MCF 10A (cell line): ENCODE measurements around the gene HIBCH. TPM values are rescaled to one million over a fixed set of nuclear protein-coding genes. Genes with fewer than 3 reads are reported as not detected.

Experiments used
- BruUV-seq: library from RNA; stranded (reverse); fragments of 400-500 nt; replicated peaks from 2 replicates; lab custom pipeline; 2021; lab: Mats Ljungman, UMichigan
- CTCF ChIA-PET: fragments of 300-600 bp; sonication (Branson Sonifier 250); formaldehyde crosslinking; extraction: SDS; loops from one replicate; lab custom pipeline; 2021; ENCODE audit warnings: antibody characterized with exemption, inconsistent platforms; lab: Yijun Ruan, JAX
- POLR2A ChIA-PET: fragments of 300-600, 350-650 bp; sonication (Branson Sonifier 250); formaldehyde crosslinking; extraction: SDS; loops from one replicate; lab custom pipeline; 2020; ENCODE audit warnings: antibody characterized with exemption, inconsistent platforms; lab: Yijun Ruan, JAX
- DNase-seq: peaks from one replicate; pipeline ENCODE4 v3.0.0-alpha.2; 2018; ENCODE audit not compliant: unreplicated experiment
- H3K27ac Mint-ChIP-seq: one replicate; pipeline ENCODE4 v1.8.0; 2022; ENCODE audit warnings: mild to moderate bottlenecking, low read depth, mixed read lengths; ENCODE audit not compliant: unreplicated experiment
- H3K27me3 Mint-ChIP-seq: one replicate; pipeline ENCODE4 v1.8.0; 2022; ENCODE audit warnings: mixed read lengths; ENCODE audit not compliant: insufficient read depth, unreplicated experiment
- H3K36me3 Mint-ChIP-seq: one replicate; pipeline ENCODE4 v1.8.0; 2022; ENCODE audit warnings: mild to moderate bottlenecking, moderate library complexity, mixed read lengths; ENCODE audit not compliant: insufficient read depth, unreplicated experiment
- H3K4me1 Mint-ChIP-seq: one replicate; pipeline ENCODE4 v1.8.0; 2022; ENCODE audit warnings: mixed read lengths; ENCODE audit not compliant: insufficient read depth, unreplicated experiment
- H3K4me3 Mint-ChIP-seq: one replicate; pipeline ENCODE4 v1.8.0; 2022; ENCODE audit warnings: mild to moderate bottlenecking, moderate library complexity, mixed read lengths; ENCODE audit not compliant: unreplicated experiment
- H3K9me3 Mint-ChIP-seq: one replicate; pipeline ENCODE4 v1.8.0; 2022; ENCODE audit warnings: mixed read lengths; ENCODE audit not compliant: unreplicated experiment
- intact Hi-C: fragments of 100-400 bp; cut with micrococcal nuclease; formaldehyde crosslinking; loops from 2 replicates; pipeline ENCODE4 v1.14.1; 2022
- total RNA-seq: library from RNA; stranded (reverse); gene quantifications from 2 replicates; pipeline ENCODE4 v1.2.3, GENCODE V29; 2022
- TF ChIP-seq, protein P1 (sequence below): fragments of 200-600 bp; IDR thresholded peaks from one replicate; pipeline ENCODE4 v1.8.0; 2022; ENCODE audit warnings: antibody characterized with exemption, mild to moderate bottlenecking; ENCODE audit not compliant: unreplicated experiment

HIBCH gene
- total RNA-seq, 1 experiment from 2014 or later: 14.7 TPM

DNA sequence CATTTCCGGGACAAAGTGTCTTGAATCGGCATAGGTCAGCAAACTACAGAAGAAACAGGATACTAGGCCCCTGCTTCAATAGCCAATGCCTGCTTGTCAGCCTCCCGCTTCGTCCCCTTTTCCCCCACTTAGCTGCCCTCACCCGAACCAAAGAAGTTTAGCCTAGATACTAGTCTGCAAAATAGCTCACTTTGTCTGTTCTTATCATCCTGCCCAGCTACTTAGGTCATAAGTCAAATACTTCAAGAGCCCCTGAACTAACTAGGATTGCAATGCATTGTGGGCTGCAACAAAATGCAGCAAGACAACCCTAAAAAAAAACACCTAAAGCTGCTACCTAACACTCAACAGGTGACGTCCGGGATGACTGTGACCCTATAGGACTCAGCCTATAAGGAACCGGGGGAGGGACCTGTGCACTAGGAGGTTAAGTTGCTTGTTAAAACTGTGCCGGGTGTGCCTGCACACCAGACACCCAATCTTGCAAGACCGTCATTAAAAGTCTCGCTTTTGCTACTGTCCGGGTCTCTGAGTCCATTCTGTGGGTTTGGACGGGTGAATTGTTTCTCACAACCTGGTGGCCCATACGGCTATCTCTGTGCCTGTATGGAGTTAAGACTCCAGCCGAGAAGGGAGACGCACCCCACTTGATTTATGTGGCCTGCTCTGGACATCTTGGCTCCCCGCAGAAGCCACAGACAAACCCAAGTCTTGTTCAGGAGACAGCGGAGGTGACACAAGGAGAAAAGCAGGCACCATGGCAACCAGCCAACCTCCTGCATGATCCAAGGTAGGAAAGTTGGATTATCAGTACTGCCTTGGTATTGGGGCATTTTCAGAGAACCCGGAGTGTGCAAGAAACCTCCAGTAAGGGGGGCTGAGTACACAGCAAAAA lies 105.9 kb downstream of the HIBCH start:
- Mint-ChIP-seq H3K4me1 (no peaks in the 10 kb centered on the region), H3K36me3 (no peaks in the 10 kb centered on the region), H3K27me3 (no peaks in the 10 kb centered on the region), H3K27ac (no peak overlapping the region), H3K9me3 (no peaks in the 10 kb centered on the region), H3K4me3 (no peak overlapping the region)
- intact Hi-C loops: no loop called here
- no peak for DNase-seq
- ChIA-PET CTCF (interaction anchor here (0.6 kb wide), 2 partner anchors 18 to 277 kb away, joined by 3 read pairs; no protein-coding TSS in a partner anchor), POLR2A (no interaction called here)
- TF ChIP-seq, protein P1, sequence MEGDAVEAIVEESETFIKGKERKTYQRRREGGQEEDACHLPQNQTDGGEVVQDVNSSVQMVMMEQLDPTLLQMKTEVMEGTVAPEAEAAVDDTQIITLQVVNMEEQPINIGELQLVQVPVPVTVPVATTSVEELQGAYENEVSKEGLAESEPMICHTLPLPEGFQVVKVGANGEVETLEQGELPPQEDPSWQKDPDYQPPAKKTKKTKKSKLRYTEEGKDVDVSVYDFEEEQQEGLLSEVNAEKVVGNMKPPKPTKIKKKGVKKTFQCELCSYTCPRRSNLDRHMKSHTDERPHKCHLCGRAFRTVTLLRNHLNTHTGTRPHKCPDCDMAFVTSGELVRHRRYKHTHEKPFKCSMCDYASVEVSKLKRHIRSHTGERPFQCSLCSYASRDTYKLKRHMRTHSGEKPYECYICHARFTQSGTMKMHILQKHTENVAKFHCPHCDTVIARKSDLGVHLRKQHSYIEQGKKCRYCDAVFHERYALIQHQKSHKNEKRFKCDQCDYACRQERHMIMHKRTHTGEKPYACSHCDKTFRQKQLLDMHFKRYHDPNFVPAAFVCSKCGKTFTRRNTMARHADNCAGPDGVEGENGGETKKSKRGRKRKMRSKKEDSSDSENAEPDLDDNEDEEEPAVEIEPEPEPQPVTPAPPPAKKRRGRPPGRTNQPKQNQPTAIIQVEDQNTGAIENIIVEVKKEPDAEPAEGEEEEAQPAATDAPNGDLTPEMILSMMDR: no peak
- no TSS peak for BruUV-seq

GRCh38 chr2:190210471-190210870 lies 109.2 kb downstream of the HIBCH start:
- Mint-ChIP-seq H3K4me3 (no peak overlapping the region), H3K4me1 (no peaks in the 10 kb centered on the region), H3K27me3 (no peaks in the 10 kb centered on the region), H3K27ac (no peak overlapping the region), H3K9me3 (no peaks in the 10 kb centered on the region), H3K36me3 (no peaks in the 10 kb centered on the region)
- intact Hi-C loops: no loop called here
- CTCF ChIA-PET: no interaction called here
- TF ChIP-seq, protein P1: no peak
- no peak for DNase-seq
- BruUV-seq: no TSS peak
- POLR2A ChIA-PET: no interaction called here

GRCh38 chr2:190209559-190209958 lies 110.1 kb downstream of the HIBCH start:
- TF ChIP-seq, protein P1: no peak
- Mint-ChIP-seq H3K4me3 (no peak overlapping the region), H3K27me3 (no peaks in the 10 kb centered on the region), H3K9me3 (no peaks in the 10 kb centered on the region), H3K36me3 (no peaks in the 10 kb centered on the region), H3K4me1 (no peaks in the 10 kb centered on the region), H3K27ac (no peak overlapping the region)
- BruUV-seq: no TSS peak
- intact Hi-C loops: no loop called here
- ChIA-PET POLR2A (interaction anchor here (0.6 to 0.8 kb wide), 2 partner anchors 9 to 63 kb away, joined by 3 read pairs; no protein-coding TSS in a partner anchor), CTCF (interaction anchor here (0.7 to 1.2 kb wide), 2 partner anchors 22 to 297 kb away, joined by 3 read pairs; no protein-coding TSS in a partner anchor)
- DNase-seq: no peak

DNA sequence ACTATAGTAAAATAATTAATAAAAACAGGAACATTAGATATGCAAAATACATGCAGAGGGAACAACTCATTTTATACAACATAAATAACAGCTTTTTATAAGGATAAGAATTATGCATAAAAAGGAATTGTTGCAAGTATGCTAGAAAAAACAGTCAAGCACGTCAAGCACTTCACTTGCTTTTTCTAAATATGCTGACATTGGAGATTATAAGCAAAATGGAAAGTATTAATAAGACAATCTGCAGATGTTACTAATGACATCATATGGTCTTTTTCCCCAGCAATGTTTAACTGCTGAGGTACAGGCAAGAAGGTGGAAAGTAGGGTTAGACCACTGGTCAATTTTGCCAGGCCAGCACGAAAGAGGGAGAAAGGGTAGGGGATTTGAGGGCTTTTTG lies 111.7 kb downstream of the HIBCH start:
- no peak overlapping the region for H3K27ac Mint-ChIP-seq
- DNase-seq: no peak
- ChIA-PET POLR2A (interaction anchor here (0.7 kb wide), 1 partner anchor 112 kb away, joined by 4 read pairs; the partner anchor contains the start of gene HIBCH), CTCF (no interaction called here)
- no peaks in the 10 kb centered on the region for H3K36me3 Mint-ChIP-seq
- no peaks in the 10 kb centered on the region for H3K27me3 Mint-ChIP-seq
- no peaks in the 10 kb centered on the region for H3K4me1 Mint-ChIP-seq
- BruUV-seq: no TSS peak
- no peak overlapping the region for H3K4me3 Mint-ChIP-seq
- intact Hi-C loops: no loop called here
- TF ChIP-seq, protein P1: no peak
- no peaks in the 10 kb centered on the region for H3K9me3 Mint-ChIP-seq
